ENCODE results near the gene IMPA2.

IMPA2 gene

DNA sequence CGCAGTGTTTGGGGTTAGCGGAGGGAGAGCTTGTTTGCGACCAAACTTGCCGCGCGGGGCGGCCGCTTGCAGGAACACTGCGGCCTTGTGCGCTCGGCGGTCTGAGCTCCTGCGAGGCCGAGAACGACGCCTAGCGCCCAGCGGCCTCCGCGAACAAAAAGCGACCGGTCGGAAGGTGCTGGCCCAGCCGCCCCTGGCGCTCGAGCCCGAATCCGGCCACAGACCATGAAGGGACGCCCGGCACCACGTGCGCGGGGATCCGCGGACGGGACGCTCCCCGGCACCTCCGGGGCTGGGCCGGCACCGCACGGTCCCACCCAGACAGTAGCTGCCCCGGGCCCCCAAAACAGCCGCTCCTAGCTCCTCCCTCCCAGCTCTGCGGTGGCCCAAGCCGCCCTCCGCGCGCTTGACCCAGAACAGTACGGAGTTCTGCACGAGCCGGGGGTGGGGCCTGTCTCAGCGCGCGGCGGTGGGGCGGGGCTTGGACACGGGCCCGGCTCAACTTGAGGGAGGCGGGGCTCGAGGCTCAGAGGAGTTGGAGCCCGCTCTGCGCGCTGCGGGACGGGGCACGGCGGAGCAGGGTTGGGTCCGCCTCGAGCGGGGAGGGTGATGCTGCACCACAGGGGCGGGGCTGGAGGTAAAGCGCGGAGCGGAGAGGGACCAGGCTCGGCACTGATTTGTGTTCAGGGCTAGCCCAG lies 664 bp upstream of the IMPA2 start:
- Histone ChIP-seq H3F3A (ENCODE audit: low read depth) (no peaks in the 10 kb centered on the region), H3K36me3 (ENCODE audit: insufficient read depth, low read length) (no peaks in the 10 kb centered on the region), H3K79me2 (ENCODE audit: insufficient read depth, low read length) (no peaks in the 10 kb centered on the region), H3K9me2 (replicated peaks; ENCODE audit: low read depth, low read length) (no peaks in the 10 kb centered on the region), H3K4me3 (ENCODE audit: low read length, poor library complexity, severe bottlenecking) (peak overlapping the region; percentile 83), H3K27me3 (ENCODE audit: insufficient read depth, low read length, poor library complexity, severe bottlenecking) (no peaks in the 10 kb centered on the region), H3K4me1 (ENCODE audit: insufficient read depth, low read length, poor library complexity, severe bottlenecking) (peaks cover 10% of the 10 kb centered on the region), H2AFZ (ENCODE audit: low read length) (peak overlapping the region; percentile 94), H3K4me2 (ENCODE audit: low read depth, low read length, poor library complexity, severe bottlenecking) (peak overlapping the region; percentile 61), H3K9me3 (ENCODE audit: insufficient read depth, low read depth, low read length) (no peaks in the 10 kb centered on the region), H4K20me1 (ENCODE audit: insufficient read depth, low read length, poor library complexity, severe bottlenecking) (no peaks in the 10 kb centered on the region), H3K9ac (ENCODE audit: low read depth, low read length, poor library complexity, severe bottlenecking) (peak overlapping the region; percentile 72)
- TF ChIP-seq CTCF (conservative IDR thresholded peaks at IDR 0.05; ENCODE audit: low read length) = no peak
- TF ChIP-seq EZH2phosphoT487 (IDR thresholded peaks at IDR 0.05; ENCODE audit: borderline replicate concordance) = no peak

DNA sequence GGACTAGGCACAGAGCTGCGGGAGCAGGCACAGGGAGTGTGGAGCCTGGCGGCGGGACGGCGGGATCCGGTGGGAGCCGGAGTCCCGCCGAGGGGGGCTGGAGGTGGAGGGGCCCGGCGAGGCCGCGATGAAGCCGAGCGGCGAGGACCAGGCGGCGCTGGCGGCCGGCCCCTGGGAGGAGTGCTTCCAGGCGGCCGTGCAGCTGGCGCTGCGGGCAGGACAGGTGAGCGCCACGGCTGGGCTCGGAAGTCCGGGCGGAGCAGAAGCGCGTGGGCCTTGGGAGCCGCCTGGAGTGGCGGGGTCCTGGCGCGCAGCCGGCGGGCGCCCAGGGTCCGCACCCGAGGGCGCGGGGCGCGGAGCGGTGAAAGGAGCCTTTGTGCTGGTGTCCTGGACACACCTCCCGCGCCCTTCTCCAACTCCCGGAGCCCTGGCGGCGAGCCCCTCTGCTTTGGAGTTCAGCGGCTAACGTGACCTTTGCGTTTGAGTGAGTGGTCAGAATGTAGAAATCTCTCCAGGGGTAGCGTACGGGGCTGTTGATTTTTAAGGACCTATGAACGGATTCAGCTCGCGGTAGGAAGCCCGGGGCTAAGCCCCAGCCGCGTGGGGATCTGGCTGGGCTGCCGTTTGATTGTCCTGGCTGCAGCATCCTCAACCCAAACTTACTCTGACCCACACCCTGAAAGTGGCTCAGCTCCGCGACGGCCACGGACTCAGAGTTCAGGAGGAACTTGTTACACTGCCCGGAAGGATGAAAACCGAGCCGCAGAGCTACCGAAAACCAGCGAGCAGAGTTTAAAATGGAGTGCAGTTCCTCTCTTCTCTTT lies 448 bp downstream of the IMPA2 start:
- TF ChIP-seq CTCF (conservative IDR thresholded peaks at IDR 0.05; ENCODE audit: low read length) (no peak), EZH2phosphoT487 (IDR thresholded peaks at IDR 0.05; ENCODE audit: borderline replicate concordance) (no peak)
- Histone ChIP-seq H3K9me3 (ENCODE audit: insufficient read depth, low read depth, low read length) (no peaks in the 10 kb centered on the region), H2AFZ (ENCODE audit: low read length) (peak overlapping the region; percentile 97), H3K4me3 (ENCODE audit: low read length, poor library complexity, severe bottlenecking) (peak overlapping the region; percentile 83), H3K4me1 (ENCODE audit: insufficient read depth, low read length, poor library complexity, severe bottlenecking) (peaks cover 10% of the 10 kb centered on the region), H3F3A (ENCODE audit: low read depth) (no peaks in the 10 kb centered on the region), H4K20me1 (ENCODE audit: insufficient read depth, low read length, poor library complexity, severe bottlenecking) (no peaks in the 10 kb centered on the region), H3K9ac (ENCODE audit: low read depth, low read length, poor library complexity, severe bottlenecking) (peak overlapping the region; percentile 79), H3K27me3 (ENCODE audit: insufficient read depth, low read length, poor library complexity, severe bottlenecking) (no peaks in the 10 kb centered on the region), H3K79me2 (ENCODE audit: insufficient read depth, low read length) (no peaks in the 10 kb centered on the region), H3K4me2 (ENCODE audit: low read depth, low read length, poor library complexity, severe bottlenecking) (peak overlapping the region; percentile 88), H3K9me2 (replicated peaks; ENCODE audit: low read depth, low read length) (no peaks in the 10 kb centered on the region), H3K36me3 (ENCODE audit: insufficient read depth, low read length) (no peaks in the 10 kb centered on the region)

- peaks cover 10% of the 10 kb centered on the region for H3K4me1 ChIP-seq (ENCODE audit: insufficient read depth, low read length, poor library complexity, severe bottlenecking)
- no peaks in the 10 kb centered on the region for H3K79me2 ChIP-seq (ENCODE audit: insufficient read depth, low read length)
- no peak overlapping the region for H3K9ac ChIP-seq (ENCODE audit: low read depth, low read length, poor library complexity, severe bottlenecking)
- H3K36me3 ChIP-seq (ENCODE audit: insufficient read depth, low read length) = no peaks in the 10 kb centered on the region
- no peak overlapping the region for H2AFZ ChIP-seq (ENCODE audit: low read length)
- no peak overlapping the region for H3K4me3 ChIP-seq (ENCODE audit: low read length, poor library complexity, severe bottlenecking)
- H3K9me3 ChIP-seq (ENCODE audit: insufficient read depth, low read depth, low read length) = no peaks in the 10 kb centered on the region
- H3K9me2 ChIP-seq (replicated peaks; ENCODE audit: low read depth, low read length) = no peaks in the 10 kb centered on the region
- no peaks in the 10 kb centered on the region for H3F3A ChIP-seq (ENCODE audit: low read depth)
- peak overlapping the region; percentile 88 for H3K4me2 ChIP-seq (ENCODE audit: low read depth, low read length, poor library complexity, severe bottlenecking)
- TF ChIP-seq EZH2phosphoT487 (IDR thresholded peaks at IDR 0.05; ENCODE audit: borderline replicate concordance) = no peak
- no peak for TF ChIP-seq CTCF (conservative IDR thresholded peaks at IDR 0.05; ENCODE audit: low read length)
- no peaks in the 10 kb centered on the region for H3K27me3 ChIP-seq (ENCODE audit: insufficient read depth, low read length, poor library complexity, severe bottlenecking)
- no peaks in the 10 kb centered on the region for H4K20me1 ChIP-seq (ENCODE audit: insufficient read depth, low read length, poor library complexity, severe bottlenecking)
Measured at GRCh38 chr18:11982981-11983380, 1.7 kb downstream of the IMPA2 start.
